PC-3 (cell line): ENCODE results near the gene APLP1. TPM values are rescaled to one million over a fixed set of nuclear protein-coding genes. Genes with fewer than 3 reads are reported as not detected.

ENCODE experiments used
- ATAC-seq: fragments of 200-7000 bp; cut with Tn5 transposase; 2 replicates; pipeline ENCODE4 v1.9.1; 2020; ENCODE audit warnings: mild to moderate bottlenecking, moderate library complexity
- BruUV-seq: library from RNA; stranded (reverse); fragments of 400-500 nt; replicated peaks from 2 replicates; lab custom pipeline; 2021; lab: Mats Ljungman, UMichigan
- CTCF ChIA-PET: fragments of 300-600 bp; sonication (Branson Sonifier 250); formaldehyde crosslinking; loops from one replicate; lab custom pipeline; 2022; ENCODE audit warnings: antibody characterized with exemption; lab: Charles Lee
- POLR2A ChIA-PET: fragments of 300-600 bp; sonication (Branson Sonifier 250); formaldehyde crosslinking; loops from one replicate; lab custom pipeline; 2022; ENCODE audit warnings: antibody characterized with exemption; ENCODE audit not compliant: unreplicated experiment; lab: Charles Lee
- DNase-seq: peaks from one replicate; pipeline ENCODE4 v3.0.0-alpha.2; 2015
- H2AFZ ChIP-seq: fragments of 300-600 bp; sonication (generic); 2 replicates; pipeline ENCODE4 v1.6.0; 2016; ENCODE audit warnings: antibody characterized with exemption, low read length
- H3F3A ChIP-seq: fragments of 300-600 bp; sonication (generic); one replicate; pipeline ENCODE4 v1.6.0; 2017; ENCODE audit warnings: antibody characterized with exemption, low read length, control low read depth, mild to moderate bottlenecking; ENCODE audit not compliant: unreplicated experiment
- H3K27ac ChIP-seq: fragments of 300-600 bp; sonication (generic); 2 replicates; pipeline ENCODE4 v1.5.1; 2016; ENCODE audit warnings: mild to moderate bottlenecking, low read length
- H3K27me3 ChIP-seq: fragments of 300-600 bp; sonication (generic); 2 replicates; pipeline ENCODE4 v1.6.1; 2016; ENCODE audit warnings: low read length, mixed read lengths
- H3K36me3 ChIP-seq: fragments of 300-600 bp; sonication (generic); 2 replicates; pipeline ENCODE4 v1.6.1; 2016; ENCODE audit warnings: low read depth, mixed run types, low read length, mixed read lengths
- H3K4me1 ChIP-seq: fragments of 300-600 bp; sonication (generic); 2 replicates; pipeline ENCODE4 v1.5.1; 2016; ENCODE audit warnings: low read length; ENCODE audit not compliant: insufficient read depth
- H3K4me2 ChIP-seq: fragments of 300-600 bp; sonication (generic); 2 replicates; pipeline ENCODE4 v1.6.0; 2016; ENCODE audit warnings: low read length
- H3K4me3 ChIP-seq: fragments of 300-600 bp; sonication (generic); 2 replicates; pipeline ENCODE4 v1.5.1; 2016; ENCODE audit warnings: mild to moderate bottlenecking, low read length, mixed read lengths
- H3K79me2 ChIP-seq: fragments of 300-600 bp; sonication (generic); 2 replicates; pipeline ENCODE4 v1.6.1; 2017; ENCODE audit warnings: low read length, mixed read lengths
- H3K9ac ChIP-seq: fragments of 300-600 bp; sonication (generic); 2 replicates; pipeline ENCODE4 v1.6.0; 2016; ENCODE audit warnings: mild to moderate bottlenecking, low read length
- H3K9me2 ChIP-seq: fragments of 300-600 bp; sonication (generic); replicated peaks from 2 replicates; pipeline ENCODE4 v1.6.1; 2016; ENCODE audit warnings: mixed run types, low read length, mixed read lengths
- H3K9me3 ChIP-seq: fragments of 300-600 bp; sonication (generic); 2 replicates; pipeline ENCODE4 v1.6.1; 2016; ENCODE audit warnings: low read length, mixed read lengths
- H4K20me1 ChIP-seq: fragments of 300-600 bp; sonication (generic); 2 replicates; pipeline ENCODE4 v1.6.1; 2016; ENCODE audit warnings: low read length, mixed read lengths
- CTCF ChIP-seq: fragments of 300-600 bp; sonication (generic); conservative IDR thresholded peaks from 2 replicates; pipeline ENCODE4 v1.5.1; 2017; ENCODE audit warnings: antibody characterized with exemption, low read depth, mild to moderate bottlenecking, low read length
- EZH2 ChIP-seq: fragments of 300-600 bp; sonication (generic); IDR thresholded peaks from one replicate; pipeline ENCODE4 v1.6.1; 2017; ENCODE audit warnings: antibody characterized with exemption, mild to moderate bottlenecking, low read length; ENCODE audit not compliant: unreplicated experiment
- EZH2phosphoT487 ChIP-seq: fragments of 300-600 bp; sonication (generic); IDR thresholded peaks from 2 replicates; pipeline ENCODE4 v1.6.1; 2018; ENCODE audit warnings: mild to moderate bottlenecking, antibody characterized with exemption, low read length, borderline replicate concordance
- intact Hi-C: fragments of 100-400 bp; cut with micrococcal nuclease; formaldehyde crosslinking; loops from 2 replicates; pipeline ENCODE4 v1.9.0; 2023
- total RNA-seq: library from RNA; depleted of rRNA; stranded (reverse); fragments of >200 nt; gene quantifications from 2 replicates; pipeline ENCODE4 v1.2.3, GENCODE V29; 2014

Gene APLP1
- total RNA-seq, 1 experiment from 2014 or later = 21.1 TPM

- no peaks in the 10 kb centered on the region for H3K27me3 ChIP-seq
- BruUV-seq = no TSS peak
- H3K9ac ChIP-seq = no peak overlapping the region
- no peaks in the 10 kb centered on the region for H3K4me1 ChIP-seq
- TF ChIP-seq CTCF = no peak
- DNase-seq (peak; percentile 11), ATAC-seq (peak; percentile 60)
- H3K79me2 ChIP-seq = no peaks in the 10 kb centered on the region
- no peak overlapping the region for H3K27ac ChIP-seq
- H3K4me2 ChIP-seq = peak overlapping the region; percentile 79
- H2AFZ ChIP-seq = peak overlapping the region; percentile 72
- no peaks in the 10 kb centered on the region for H4K20me1 ChIP-seq
- no peaks in the 10 kb centered on the region for H3K9me2 ChIP-seq
- ChIA-PET CTCF (no interaction called here), POLR2A (interaction anchor here (0.6 kb wide), 1 partner anchor 323 kb away, joined by 4 read pairs; no protein-coding TSS in a partner anchor)
- peak overlapping the region; percentile 52 for H3K4me3 ChIP-seq
- no peaks in the 10 kb centered on the region for H3K36me3 ChIP-seq
- intact Hi-C loops = no loop called here
- no peaks in the 10 kb centered on the region for H3K9me3 ChIP-seq
- no peaks in the 10 kb centered on the region for H3F3A ChIP-seq
These were observed 22.9 kb upstream of the APLP1 start for GRCh38 chr19:35845215-35846037.

GRCh38 chr19:35846038-35846668 lies 22.2 kb upstream of the APLP1 start:
- peak; percentile 84 for ATAC-seq
- H3K27me3 ChIP-seq = no peaks in the 10 kb centered on the region
- H3K36me3 ChIP-seq = no peaks in the 10 kb centered on the region
- no peak overlapping the region for H3K27ac ChIP-seq
- TF ChIP-seq CTCF (0 out of 2 replicates have a peak, but pooled peaks have one; percentile 9), EZH2phosphoT487 (no peak)
- ChIA-PET POLR2A (interaction anchor here (0.6 kb wide), 1 partner anchor 324 kb away, joined by 4 read pairs; no protein-coding TSS in a partner anchor), CTCF (no interaction called here)
- peak overlapping the region; percentile 72 for H2AFZ ChIP-seq
- H4K20me1 ChIP-seq = no peaks in the 10 kb centered on the region
- no peaks in the 10 kb centered on the region for H3K79me2 ChIP-seq
- peak; percentile 37 for DNase-seq
- H3K9me3 ChIP-seq = no peaks in the 10 kb centered on the region
- H3K9me2 ChIP-seq = no peaks in the 10 kb centered on the region
- H3K4me1 ChIP-seq = no peaks in the 10 kb centered on the region
- intact Hi-C loops = no loop called here
- peak overlapping the region; percentile 52 for H3K4me3 ChIP-seq
- H3K4me2 ChIP-seq = peak overlapping the region; percentile 79
- no peaks in the 10 kb centered on the region for H3F3A ChIP-seq
- BruUV-seq = no TSS peak
- no peak overlapping the region for H3K9ac ChIP-seq

GRCh38 chr19:35847911-35848310 lies 20.5 kb upstream of the APLP1 start:
- H3K9ac ChIP-seq = no peak overlapping the region
- H3K36me3 ChIP-seq = no peaks in the 10 kb centered on the region
- no peak overlapping the region for H3K27ac ChIP-seq
- intact Hi-C loops = no loop called here
- no peaks in the 10 kb centered on the region for H4K20me1 ChIP-seq
- no peaks in the 10 kb centered on the region for H3K79me2 ChIP-seq
- H3K9me3 ChIP-seq = no peaks in the 10 kb centered on the region
- H3F3A ChIP-seq = no peaks in the 10 kb centered on the region
- H3K27me3 ChIP-seq = no peaks in the 10 kb centered on the region
- TF ChIP-seq CTCF (no peak), EZH2 (no peak), EZH2phosphoT487 (no peak)
- POLR2A ChIA-PET = no interaction called here
- CTCF ChIA-PET = no interaction called here
- no TSS peak for BruUV-seq
- H2AFZ ChIP-seq = no peak overlapping the region
- no peaks in the 10 kb centered on the region for H3K4me1 ChIP-seq
- DNase-seq = no peak
- no peaks in the 10 kb centered on the region for H3K9me2 ChIP-seq
- H3K4me3 ChIP-seq = no peak overlapping the region
- no peak overlapping the region for H3K4me2 ChIP-seq
- no peak for ATAC-seq
